Pancreas (tissue), 10 donors: ENCODE data around the gene MAFG. TPM values are rescaled to one million over a fixed set of nuclear protein-coding genes. Genes with fewer than 3 reads are reported as not detected.

Source experiments
- ATAC-seq, 4 donors: fragments of 200-7000 bp; cut with Tn5 transposase; one replicate each; pipeline versions ENCODE4 v1.8.0 to v1.9.1; 2020; ENCODE audit warnings: mild to moderate bottlenecking in 4 of 4, moderate library complexity in 4 of 4
- DNase-seq, 6 donors: peaks; one replicate each; pipeline ENCODE4 v3.0.0-alpha.2; 2020
- FAIRE-seq: peaks from 2 replicates; lab custom pipeline; 2012; peaks lifted over from hg19 to GRCh38; lab: Jason Lieb, UNC
- H3K27ac ChIP-seq, 4 donors: fragments of 200-600 bp; sonication (generic); 1 replicate in 3 of 4; 2 replicates in 1 of 4; pipeline versions ENCODE4 v1.5.0 to v1.8.0; 2020
- H3K27me3 ChIP-seq, 4 donors: fragments of 200-600 bp; one replicate each; pipeline ENCODE4 v1.8.0; 2021
- H3K36me3 ChIP-seq, 3 donors: fragments of 200-600 bp; sonication (generic) in 1 of 3; one replicate each; pipeline versions ENCODE4 v1.5.0 to v1.8.0; 2020 to 2021
- H3K4me1 ChIP-seq, 3 donors: fragments of 200-600 bp; one replicate each; pipeline ENCODE4 v1.8.0; 2021
- H3K4me3 ChIP-seq, 4 donors: fragments of 200-600 bp; sonication (generic) in 2 of 4; one replicate each; pipeline versions ENCODE4 v1.5.0 to v1.8.0; 2020 to 2021
- H3K9me3 ChIP-seq, 4 donors: fragments of 200-600 bp; one replicate each; pipeline ENCODE4 v1.8.0; 2021
- CTCF ChIP-seq, 4 donors: fragments of 200-600 bp; sonication (generic) in 3 of 4; IDR thresholded peaks; one replicate each; pipeline versions ENCODE4 v1.5.0 to v1.8.0; 2021; ENCODE audit warnings: antibody characterized with exemption in 4 of 4
- WGBS, 2 donors: extraction: QIAGEN DNeasy Blood & Tissue Kit; methylation state at CpG; one replicate each; pipeline ENCODE4 v1.1.7; 2013; 5-methylcytosine and 5-hydroxymethylcytosine counted together
- intact Hi-C, 3 donors: fragments of 100-400 bp; cut with DNase I; formaldehyde crosslinking; loops; one replicate each; pipeline versions ENCODE4 v1.11.1 to v1.14.2; 2022
- polyA plus RNA-seq, 2 donors: library from polyadenylated mRNA; stranded (reverse); fragments of 200-250 nt; gene quantifications; one replicate each; pipeline ENCODE4 v1.2.3, GENCODE V29; 2013
- total RNA-seq, 6 donors: library from RNA; stranded (reverse); fragmentation: NEBNext Ultra II Directional in 4 of 6; extraction: Animal tissue kit (Norgen Biotek cat#: 25700) in 4 of 6; gene quantifications; one replicate each; pipeline versions ENCODE4 v1.2.1 to v1.2.4, GENCODE V29; 2021 to 2023
- donor health status: healthy with polysubstance abuse.
- donor health status: DM: no; HTN: no; CAD: no; lungs with moderate emphysema.
- donor health status: DM: no; HTN: no; CAD: no.
- donor health status: control.
- donor health status: control.
- donor health status: Bipolar disorder and iron deficiency.
- donor health status: DM: yes; HTN: yes; CAD: no.
- donor health status: DM: no; HTN: no; CAD: no.
- donor health status: DM: no; HTN: no; CAD: no.
- donor health status: DM: yes; HTN: yes; CAD: no.

The MAFG gene
- total RNA-seq (10 to 100 TPM in 1 of 6 donors, 1 to 10 TPM in 5; 6.4 to 11.1 (median 8.0) TPM), polyA plus RNA-seq (1 to 10 TPM; 6.9 to 8.2 TPM)

- ATAC-seq = peak; percentile 60 to 76 (median 70)
- peak; percentile 88 to 98 (median 93) for DNase-seq
- no peak for FAIRE-seq
- no peak for TF ChIP-seq CTCF (IDR thresholded peaks at IDR 0.05)
- 1 to 2% methylated on average over 54 to 98 of the region's 98 CpGs for WGBS, 2 donors
- Histone ChIP-seq H3K4me1 (peaks cover 14 to 34% (median 20%) of the 10 kb centered on the region in 3 donors), H3K27ac (peak within 1 kb of the TSS; percentile 83 to 96 (median 92)), H3K9me3 (no peaks in the 10 kb centered on the region), H3K4me3 (peak within 1 kb of the TSS; percentile 84 to 93 (median 90)), H3K36me3 (no peaks in the 10 kb centered on the region), H3K27me3 (no peaks in the 10 kb centered on the region)
- intact Hi-C loops = no loop called here
Measured at GRCh38 chr17:81927653-81928543, at the start of gene MAFG. TSS of gene MAFG (minus strand) at chr17:81927735. CDS start at chr17:81923185, 4,550 bp downstream.

GRCh38 chr17:81976332-81977210, 49.0 kb upstream of the MAFG start:
- intact Hi-C loops = no loop called here
- Histone ChIP-seq H3K4me1 (peaks cover 0 to 7% (median 3%) of the 10 kb centered on the region in 3 donors), H3K9me3 (no peaks in the 10 kb centered on the region), H3K36me3 (no peaks in the 10 kb centered on the region), H3K4me3 (peak overlapping the region; percentile 64 to 97 (median 84)), H3K27ac (peak overlapping the region; percentile 88 to 92 (median 90)), H3K27me3 (no peaks in the 10 kb centered on the region)
- FAIRE-seq = no peak
- WGBS, 2 donors = 19 to 22% methylated on average over 30 of the region's 30 CpGs
- no peak for TF ChIP-seq CTCF (IDR thresholded peaks at IDR 0.05)
- peak; percentile 63 to 88 (median 79) for DNase-seq
- ATAC-seq = peak; percentile 36 to 64 (median 46)

GRCh38 chr17:81973432-81973831, 45.9 kb upstream of the MAFG start:
- no peak for FAIRE-seq
- no peak for ATAC-seq
- Histone ChIP-seq H3K4me1 (peaks cover 0 to 5% (median under 1%) of the 10 kb centered on the region in 3 donors), H3K4me3 (no peak overlapping the region), H3K9me3 (no peaks in the 10 kb centered on the region), H3K36me3 (no peaks in the 10 kb centered on the region), H3K27ac (no peak overlapping the region), H3K27me3 (no peaks in the 10 kb centered on the region)
- no peak for TF ChIP-seq CTCF (IDR thresholded peaks at IDR 0.05)
- intact Hi-C loops = no loop called here
- DNase-seq = no peak

- FAIRE-seq (no peak), ATAC-seq (no peak), DNase-seq (no peak)
- H3K4me3 ChIP-seq = no peak overlapping the region
- no peak for TF ChIP-seq CTCF (IDR thresholded peaks at IDR 0.05)
- H3K4me1 ChIP-seq = peaks cover 0 to 9% (median 3%) of the 10 kb centered on the region in 3 donors
- no peaks in the 10 kb centered on the region for H3K36me3 ChIP-seq
- intact Hi-C loops = no loop called here
- no peaks in the 10 kb centered on the region for H3K9me3 ChIP-seq
- WGBS, 2 donors = 79% methylated on average over 12 of the region's 12 CpGs
- H3K27me3 ChIP-seq = no peaks in the 10 kb centered on the region
- no peak overlapping the region for H3K27ac ChIP-seq
Measured at GRCh38 chr17:81968850-81969812, 41.6 kb upstream of the MAFG start.
